H1 (cell line): Measurements from ENCODE around the gene OR8G5. TPM values are rescaled to one million over a fixed set of nuclear protein-coding genes. Genes with fewer than 3 reads are reported as not detected.

Experiments
- CTCF ChIA-PET: fragments of 300-600 bp; sonication (Branson Sonifier 250); formaldehyde crosslinking; loops from one replicate; lab custom pipeline; 2021; ENCODE audit not compliant: partially characterized antibody; lab: Charles Lee
- POLR2A ChIA-PET: fragments of 300-600 bp; sonication (Branson Sonifier 250); formaldehyde crosslinking; loops from one replicate; lab custom pipeline; 2021; ENCODE audit warnings: inconsistent platforms; ENCODE audit not compliant: partially characterized antibody; lab: Charles Lee
- DNase-seq, 2 experiments: peaks; one replicate each; pipeline versions ENCODE4 v3.0.0 to v3.0.0-alpha.2; 2010 to 2022; ENCODE audit warnings: low spot score in 2 of 2, low read depth in 1 of 2, mixed read lengths in 1 of 2
- FAIRE-seq: peaks from 2 replicates; lab custom pipeline; 2011; peaks lifted over from hg19 to GRCh38; lab: Jason Lieb, UNC
- H2AFZ ChIP-seq: 2 replicates; pipeline ENCODE4 v1.8.1; 2012; ENCODE audit warnings: low read length, inconsistent platforms
- H2AK5ac ChIP-seq: 2 replicates; pipeline ENCODE4 v1.6.1; 2013; ENCODE audit warnings: low read depth, low read length
- H2BK120ac ChIP-seq: replicated peaks from 2 replicates; pipeline ENCODE3; 2013; ENCODE audit warnings: low read depth, low read length, inconsistent platforms
- H2BK12ac ChIP-seq: 2 replicates; pipeline ENCODE4 v1.6.1; 2013; ENCODE audit warnings: low read depth, low read length
- H2BK15ac ChIP-seq: 2 replicates; pipeline ENCODE4 v1.6.1; 2013; ENCODE audit warnings: low read length
- H2BK20ac ChIP-seq: 2 replicates; pipeline ENCODE4 v1.6.1; 2013; ENCODE audit warnings: low read length
- H2BK5ac ChIP-seq: 2 replicates; pipeline ENCODE4 v1.6.1; 2013; ENCODE audit warnings: low read depth, low read length
- H3K14ac ChIP-seq: 2 replicates; pipeline ENCODE4 v1.6.1; 2013; ENCODE audit warnings: inconsistent platforms; ENCODE audit not compliant: insufficient read length
- H3K18ac ChIP-seq: 2 replicates; pipeline ENCODE4 v1.6.1; 2013; ENCODE audit warnings: low read length; ENCODE audit errors: extremely low read depth
- H3K23ac ChIP-seq: 2 replicates; pipeline ENCODE4 v1.6.1; 2013; ENCODE audit warnings: inconsistent platforms; ENCODE audit not compliant: insufficient read length
- H3K23me2 ChIP-seq: 2 replicates; pipeline ENCODE4 v1.6.1; 2013; ENCODE audit warnings: low read depth, low read length
- H3K27ac ChIP-seq: 2 replicates; pipeline ENCODE4 v1.6.1; 2011; ENCODE audit warnings: low read depth, low read length, inconsistent platforms
- H3K27me3 ChIP-seq, 4 experiments: replicated peaks in 1 of 4; 1 replicate in 1 of 4; 2 replicates in 3 of 4; pipeline versions ENCODE4 v1.6.1 to v1.8.1; 2011 to 2013; ENCODE audit warnings: low read length in 3 of 4, mild to moderate bottlenecking in 3 of 4, inconsistent platforms in 2 of 4, mixed read lengths in 2 of 4, moderate library complexity in 1 of 4; ENCODE audit not compliant: control insufficient read depth in 3 of 4, insufficient read depth in 3 of 4; ENCODE audit errors: extremely low read depth in 1 of 4
- H3K36me3 ChIP-seq, 4 experiments: 2 replicates each; pipeline versions ENCODE4 v1.6.1 to v1.8.1; 2011 to 2013; ENCODE audit warnings: mild to moderate bottlenecking in 4 of 4, low read length in 3 of 4, moderate library complexity in 2 of 4, control low read depth in 1 of 4, inconsistent platforms in 1 of 4; ENCODE audit not compliant: insufficient read depth in 4 of 4, control insufficient read depth in 2 of 4
- H3K4ac ChIP-seq: replicated peaks from 2 replicates; pipeline ENCODE3; 2013; ENCODE audit warnings: low read length, low read depth, mixed read lengths, inconsistent platforms; ENCODE audit not compliant: insufficient read length
- H3K4me1 ChIP-seq, 4 experiments: replicated peaks in 1 of 4; 1 replicate in 1 of 4; 2 replicates in 3 of 4; pipeline versions ENCODE4 v1.6.1 to v1.8.1; 2011 to 2013; ENCODE audit warnings: low read length in 3 of 4, inconsistent platforms in 2 of 4, mixed read lengths in 1 of 4; ENCODE audit not compliant: insufficient read depth in 4 of 4, control insufficient read depth in 3 of 4
- H3K4me2 ChIP-seq, 2 experiments: 2 replicates each; pipeline versions ENCODE4 v1.6.1 to v1.8.1; 2011 to 2013; ENCODE audit warnings: low read depth in 2 of 2, low read length in 2 of 2, control low read depth in 1 of 2, inconsistent platforms in 1 of 2, mild to moderate bottlenecking in 1 of 2; ENCODE audit not compliant: insufficient read depth in 1 of 2
- H3K4me3 ChIP-seq, 4 experiments: fragments of 200-600, 300-600 bp in 1 of 4; sonication (generic), shearing (Covaris generic), sonication (Bioruptor Twin) in 1 of 4; 2 replicates each; pipeline versions ENCODE4 v1.5.1 to v1.8.1; 2011 to 2016; ENCODE audit warnings: low read length in 4 of 4, low read depth in 3 of 4, control low read depth in 2 of 4, inconsistent platforms in 2 of 4, mild to moderate bottlenecking in 2 of 4, mixed read lengths in 1 of 4, moderate library complexity in 1 of 4; ENCODE audit not compliant: insufficient read depth in 2 of 4; ENCODE audit errors: extremely low read depth in 1 of 4
- H3K56ac ChIP-seq: replicated peaks from 2 replicates; pipeline ENCODE3; 2013; ENCODE audit warnings: low read depth, mild to moderate bottlenecking, mixed read lengths, low read length, inconsistent platforms; ENCODE audit not compliant: insufficient read length
- H3K79me1 ChIP-seq: 2 replicates; pipeline ENCODE4 v1.6.1; 2013; ENCODE audit warnings: low read depth, low read length, control low read depth
- H3K79me2 ChIP-seq, 2 experiments: 2 replicates each; pipeline versions ENCODE4 v1.6.1 to v1.8.1; 2012 to 2013; ENCODE audit warnings: low read length in 2 of 2, mild to moderate bottlenecking in 2 of 2, inconsistent platforms in 1 of 2; ENCODE audit not compliant: insufficient read depth in 2 of 2, control insufficient read depth in 1 of 2
- H3K9ac ChIP-seq, 4 experiments: replicated peaks in 1 of 4; 1 replicate in 1 of 4; 2 replicates in 3 of 4; pipeline versions ENCODE4 v1.6.1 to v1.8.1; 2011 to 2013; ENCODE audit warnings: low read depth in 3 of 4, low read length in 3 of 4, control low read depth in 2 of 4, mild to moderate bottlenecking in 2 of 4, moderate library complexity in 2 of 4, inconsistent platforms in 1 of 4; ENCODE audit errors: extremely low read depth in 1 of 4
- H3K9me3 ChIP-seq, 2 experiments: 2 replicates each; pipeline versions ENCODE4 v1.6.1 to v1.8.1; 2012 to 2013; ENCODE audit warnings: mild to moderate bottlenecking in 2 of 2, moderate library complexity in 2 of 2, control low read depth in 1 of 2, inconsistent platforms in 1 of 2, low read depth in 1 of 2, low read length in 1 of 2, mixed read lengths in 1 of 2; ENCODE audit not compliant: insufficient read depth in 2 of 2
- H4K20me1 ChIP-seq, 2 experiments: replicated peaks in 1 of 2; 2 replicates each; pipeline versions ENCODE3 to v1.8.1; 2011 to 2013; ENCODE audit warnings: inconsistent platforms in 2 of 2, low read length in 2 of 2, mild to moderate bottlenecking in 1 of 2; ENCODE audit not compliant: insufficient read depth in 2 of 2, control insufficient read depth in 1 of 2
- H4K5ac ChIP-seq: 2 replicates; pipeline ENCODE4 v1.6.1; 2013; ENCODE audit warnings: low read length, low read depth, mixed read lengths, inconsistent platforms; ENCODE audit not compliant: insufficient read length
- H4K8ac ChIP-seq: 2 replicates; pipeline ENCODE4 v1.8.0; 2013; ENCODE audit warnings: mild to moderate bottlenecking, moderate library complexity, low read length, inconsistent platforms; ENCODE audit not compliant: insufficient read depth; ENCODE audit errors: extremely low read depth
- H4K91ac ChIP-seq: replicated peaks from 2 replicates; pipeline ENCODE3; 2013; ENCODE audit warnings: low read length, mixed read lengths, inconsistent platforms; ENCODE audit not compliant: insufficient read length
- CHD2 ChIP-seq: IDR thresholded peaks from 2 replicates; pipeline ENCODE4 v1.6.1; 2012; ENCODE audit warnings: low read length, improper control_type of control experiment
- E2F6 ChIP-seq: IDR thresholded peaks from 2 replicates; pipeline ENCODE4 v1.6.1; 2012; ENCODE audit warnings: inconsistent platforms
- JUND ChIP-seq: IDR thresholded peaks from 2 replicates; pipeline ENCODE4 v1.6.1; 2011; ENCODE audit warnings: mild to moderate bottlenecking, improper control_type of control experiment, low read length
- KDM5A ChIP-seq: fragments of 200-600 bp; IDR thresholded peaks from 2 replicates; pipeline ENCODE4 v1.7.1; 2012; ENCODE audit warnings: mild to moderate bottlenecking, low read length, inconsistent platforms, mixed read lengths
- NRF1 ChIP-seq: IDR thresholded peaks from 2 replicates; pipeline ENCODE4 v1.6.1; 2011; ENCODE audit warnings: mild to moderate bottlenecking, low read depth, low read length, improper control_type of control experiment
- TCF12 ChIP-seq: IDR thresholded peaks from 2 replicates; pipeline ENCODE4 v1.6.1; 2011; ENCODE audit warnings: low read depth, mild to moderate bottlenecking, low read length
- WGBS, 2 experiments: shearing (Covaris generic) in 1 of 2; methylation state at CpG; one replicate each; pipeline versions ENCODE4 v1.1.6 to v1.1.7; 2013 to 2015; ENCODE audit warnings: low lambda C conversion rate in 2 of 2, mixed read lengths in 2 of 2, inconsistent platforms in 1 of 2, low coverage in 1 of 2, missing lambda C conversion rate in 1 of 2; ENCODE audit not compliant: insufficient replicate concordance in 2 of 2, insufficient coverage in 1 of 2, insufficient read length in 1 of 2; ENCODE audit errors: extremely low coverage in 1 of 2, missing lambda C conversion rate in 1 of 2; 5-methylcytosine and 5-hydroxymethylcytosine counted together
- polyA plus RNA-seq, 7 experiments: library from polyadenylated mRNA; depleted of rRNA in 3 of 7; stranded (reverse) in 5 of 7; unstranded in 2 of 7; fragments of >200 nt in 5 of 7; fragments of 200-250 nt in 2 of 7; gene quantifications; 1 replicate in 5 of 7; 2 replicates in 1 of 7; 4 replicates in 1 of 7; pipeline versions ENCODE4 v1.2.1 to v1.2.3, GENCODE V29; 2011 to 2013; ENCODE audit warnings: missing spikeins in 2 of 7, mixed read lengths in 2 of 7
- total RNA-seq: library from RNA; stranded (reverse); fragmentation: NEBNext Ultra II Directional; extraction: Animal tissue kit (Norgen Biotek cat#: 25700); gene quantifications from 2 replicates; pipeline ENCODE4 v1.2.1, GENCODE V29; 2021

OR8G5 gene
- total and polyA plus RNA-seq, 2 of the 8 experiments (the other 6 are each of a cell fraction or from before 2014, with no cell fraction given), result not detected

GRCh38 chr11:124238512-124238911, 17.7 kb upstream of the OR8G5 start:
- DNase-seq, result no peak
- CTCF ChIA-PET, result no interaction called here
- Histone ChIP-seq H2AFZ (no peak overlapping the region), H2BK20ac (no peak overlapping the region), H3K14ac (no peak overlapping the region), H3K4me3 (no peak overlapping the region), H3K4ac (no peak overlapping the region), H3K79me2 (no peaks in the 10 kb centered on the region), H3K56ac (no peak overlapping the region), H4K91ac (no peak overlapping the region), H2BK15ac (no peak overlapping the region), H3K9me3 (no peaks in the 10 kb centered on the region), H3K4me2 (no peak overlapping the region), H3K9ac (no peak overlapping the region), H3K27me3 (no peaks in the 10 kb centered on the region), H3K36me3 (no peaks in the 10 kb centered on the region), H2AK5ac (no peak overlapping the region), H3K4me1 (no peaks in the 10 kb centered on the region), H3K18ac (no peak overlapping the region), H2BK120ac (no peak overlapping the region), H2BK5ac (no peak overlapping the region), H3K23me2 (no peaks in the 10 kb centered on the region), H3K27ac (no peak overlapping the region), H4K20me1 (no peaks in the 10 kb centered on the region), H4K5ac (no peak overlapping the region), H4K8ac (no peak overlapping the region), H3K23ac (no peak overlapping the region), H3K79me1 (no peaks in the 10 kb centered on the region), H2BK12ac (no peak overlapping the region)
- no peak for FAIRE-seq
- WGBS, 2 experiments, result 58% methylated on average over 5 of the region's 5 CpGs; no CpG with 5 or more reads in 1 of the 2 experiments
- no peak for TF ChIP-seq E2F6
- TF ChIP-seq CHD2, result no peak
- no peak for TF ChIP-seq JUND
- no peak for TF ChIP-seq NRF1
- no peak for TF ChIP-seq TCF12
- TF ChIP-seq KDM5A, result no peak
- POLR2A ChIA-PET, result no interaction called here
